ENCODE results near the gene UBASH3B. TPM values are rescaled to one million over a fixed set of nuclear protein-coding genes. Genes with fewer than 3 reads are reported as not detected.

UBASH3B gene
- total RNA-seq, 5 donors from 2014 or later (not counting 1 experiment from before 2014, with no cell fraction given), result 29.7 to 44.0 (median 36.8) TPM

- Histone ChIP-seq H3K36me3 (ENCODE audit: control insufficient read depth in 2 of 2, extremely low read depth in 1 of 2, insufficient read depth in 1 of 2, low read length in 1 of 2) (peaks cover 0 to 3% of the 10 kb centered on the region in 2 donors), H3K9me3 (no peaks in the 10 kb centered on the region), H3K4me1 (ENCODE audit: control insufficient read depth in 1 of 2, extremely low read depth in 1 of 2, insufficient read depth in 2 of 2, low read length in 2 of 2) (peaks cover 44 to 91% of the 10 kb centered on the region in 2 experiments), H3K4me3 (ENCODE audit: control insufficient read depth in 1 of 2, extremely low read depth in 1 of 2, low read length in 1 of 2) (no peak overlapping the region), H3K27ac (ENCODE audit: low read length) (no peak overlapping the region), H3K27me3 (replicated peaks in 1 of 2; ENCODE audit: control insufficient read depth in 2 of 2, extremely low read depth in 1 of 2, insufficient read depth in 2 of 2, low read length in 1 of 2) (no peaks in the 10 kb centered on the region)
- ATAC-seq (replicated peaks in 1 of 4) (no peak), DNase-seq (no peak)
- H3K9me3 Mint-ChIP-seq, result no peaks in the 10 kb centered on the region
- no peaks in the 10 kb centered on the region for H3K27me3 Mint-ChIP-seq
- peaks cover 91 to 98% (median 95%) of the 10 kb centered on the region in 3 donors for H3K4me1 Mint-ChIP-seq
- H3K36me3 Mint-ChIP-seq, result peaks cover 4% of the 10 kb centered on the region
- H3K4me3 Mint-ChIP-seq, result peak overlapping the region in 1 of 3 donors; percentile 62
- WGBS (ENCODE audit: insufficient coverage), result 100% methylated on average over 8 of the region's 13 CpGs
- H3K27ac Mint-ChIP-seq, result peak overlapping the region; percentile 95 to 97
- POLR2A ChIA-PET, result interaction anchor here in 1 of 2 donors (0.7 kb wide), 2 partner anchors 36 to 103 kb away, joined by 6 to 11 read pairs; no protein-coding TSS in a partner anchor
- CTCF ChIA-PET, result interaction anchor here (0.5 to 1.6 kb wide), 4 partner anchors 20 to 157 kb away, joined by 3 to 5 read pairs (median 4); no protein-coding TSS in a partner anchor
Observed at GRCh38 chr11:122695076-122695615, 39.6 kb downstream of the UBASH3B start.

- peaks cover 92 to 97% (median 95%) of the 10 kb centered on the region in 3 donors for H3K4me1 Mint-ChIP-seq
- no peaks in the 10 kb centered on the region for H3K9me3 ChIP-seq
- H3K27ac Mint-ChIP-seq, result peak overlapping the region; percentile 95 to 97
- CTCF ChIA-PET, result interaction anchor here (0.6 to 1.7 kb wide), 12 partner anchors 10 to 1069 kb away, joined by 3 to 7 read pairs (median 4); partner anchors contain the start of gene UBASH3B (in 1 of the 2)
- DNase-seq (peak; percentile 44 to 87 (median 69)), ATAC-seq (replicated peaks in 1 of 4) (peak; percentile 79 to 87 (median 83))
- no peaks in the 10 kb centered on the region for H3K27me3 ChIP-seq (replicated peaks in 1 of 2; ENCODE audit: control insufficient read depth in 2 of 2, extremely low read depth in 1 of 2, insufficient read depth in 2 of 2, low read length in 1 of 2)
- peaks cover 4% of the 10 kb centered on the region for H3K36me3 Mint-ChIP-seq
- peak overlapping the region; percentile 62 to 66 (median 64) for H3K4me3 Mint-ChIP-seq
- no peaks in the 10 kb centered on the region for H3K9me3 Mint-ChIP-seq
- no peaks in the 10 kb centered on the region for H3K27me3 Mint-ChIP-seq
- WGBS (ENCODE audit: insufficient coverage), result 0% methylated on average over 6 of the region's 11 CpGs
- peak overlapping the region; percentile 91 for H3K27ac ChIP-seq (ENCODE audit: low read length)
- H3K4me3 ChIP-seq (ENCODE audit: control insufficient read depth in 1 of 2, extremely low read depth in 1 of 2, low read length in 1 of 2), result peak overlapping the region in 1 of 2 donors; percentile 1
- H3K36me3 ChIP-seq (ENCODE audit: control insufficient read depth in 2 of 2, extremely low read depth in 1 of 2, insufficient read depth in 1 of 2, low read length in 1 of 2), result peaks cover 0 to 3% of the 10 kb centered on the region in 2 donors
- POLR2A ChIA-PET, result interaction anchor here (0.6 to 1.5 kb wide), 8 partner anchors 23 to 366 kb away, joined by 3 to 9 read pairs (median 4); partner anchors contain the start of gene HSPA8 (in 1 of the 2)
- peaks cover 35 to 88% of the 10 kb centered on the region in 2 experiments for H3K4me1 ChIP-seq (ENCODE audit: control insufficient read depth in 1 of 2, extremely low read depth in 1 of 2, insufficient read depth in 2 of 2, low read length in 2 of 2)
Observed at GRCh38 chr11:122696662-122697061, 41.1 kb downstream of the UBASH3B start.

GRCh38 chr11:122697636-122698167, 42.2 kb downstream of the UBASH3B start:
- peaks cover 88 to 92% (median 91%) of the 10 kb centered on the region in 3 donors for H3K4me1 Mint-ChIP-seq
- H3K4me3 Mint-ChIP-seq, result peak overlapping the region; percentile 62 to 70 (median 64)
- ATAC-seq (replicated peaks in 1 of 4), result peak; percentile 75 to 83 (median 79)
- H3K27ac Mint-ChIP-seq, result peak overlapping the region; percentile 95 to 97
- peaks cover 10% of the 10 kb centered on the region for H3K36me3 Mint-ChIP-seq
- ChIA-PET POLR2A (interaction anchor here (0.5 to 1.5 kb wide), 6 partner anchors 7 to 37 kb away, joined by 3 to 9 read pairs (median 4); no protein-coding TSS in a partner anchor), CTCF (interaction anchor here in 1 of 2 donors (1.2 to 1.7 kb wide), 3 partner anchors 29 to 59 kb away, joined by 3 to 7 read pairs (median 5); partner anchors contain the start of gene UBASH3B)
- Histone ChIP-seq H3K4me3 (ENCODE audit: control insufficient read depth in 1 of 2, extremely low read depth in 1 of 2, low read length in 1 of 2) (peak overlapping the region in 1 of 2 donors; percentile 2), H3K36me3 (ENCODE audit: control insufficient read depth in 2 of 2, extremely low read depth in 1 of 2, insufficient read depth in 1 of 2, low read length in 1 of 2) (peaks cover 0 to 3% of the 10 kb centered on the region in 2 donors), H3K9me3 (no peaks in the 10 kb centered on the region), H3K4me1 (ENCODE audit: control insufficient read depth in 1 of 2, extremely low read depth in 1 of 2, insufficient read depth in 2 of 2, low read length in 2 of 2) (peaks cover 29 to 80% of the 10 kb centered on the region in 2 experiments), H3K27ac (ENCODE audit: low read length) (peak overlapping the region; percentile 91), H3K27me3 (replicated peaks in 1 of 2; ENCODE audit: control insufficient read depth in 2 of 2, extremely low read depth in 1 of 2, insufficient read depth in 2 of 2, low read length in 1 of 2) (no peaks in the 10 kb centered on the region)
- H3K9me3 Mint-ChIP-seq, result no peaks in the 10 kb centered on the region
- H3K27me3 Mint-ChIP-seq, result no peaks in the 10 kb centered on the region
- WGBS (ENCODE audit: insufficient coverage), result no CpG with 5 or more reads among the region's 8 CpGs
- DNase-seq, result peak in 34 of 35 experiments; percentile 22 to 68 (median 44)

- no peaks in the 10 kb centered on the region for H3K9me3 ChIP-seq
- no peak overlapping the region for H3K4me3 ChIP-seq (ENCODE audit: control insufficient read depth in 1 of 2, extremely low read depth in 1 of 2, low read length in 1 of 2)
- Mint-ChIP-seq H3K4me3 (peak overlapping the region; percentile 62 to 70 (median 64)), H3K9me3 (no peaks in the 10 kb centered on the region), H3K27ac (peak overlapping the region; percentile 95 to 97), H3K27me3 (no peaks in the 10 kb centered on the region), H3K4me1 (peaks cover 82 to 88% (median 87%) of the 10 kb centered on the region in 3 donors), H3K36me3 (peaks cover 8% of the 10 kb centered on the region)
- H3K27ac ChIP-seq (ENCODE audit: low read length), result peak overlapping the region; percentile 91
- H3K27me3 ChIP-seq (replicated peaks in 1 of 2; ENCODE audit: control insufficient read depth in 2 of 2, extremely low read depth in 1 of 2, insufficient read depth in 2 of 2, low read length in 1 of 2), result no peaks in the 10 kb centered on the region
- H3K36me3 ChIP-seq (ENCODE audit: control insufficient read depth in 2 of 2, extremely low read depth in 1 of 2, insufficient read depth in 1 of 2, low read length in 1 of 2), result peaks cover 0 to 3% of the 10 kb centered on the region in 2 donors
- DNase-seq (no peak), ATAC-seq (replicated peaks in 1 of 4) (no peak)
- POLR2A ChIA-PET, result interaction anchor here in 1 of 2 donors (0.6 kb wide), 1 partner anchor 8 kb away, joined by 3 read pairs; no protein-coding TSS in a partner anchor
- WGBS (ENCODE audit: insufficient coverage), result no CpG with 5 or more reads among the region's 3 CpGs
- CTCF ChIA-PET, result no interaction called here
- H3K4me1 ChIP-seq (ENCODE audit: control insufficient read depth in 1 of 2, extremely low read depth in 1 of 2, insufficient read depth in 2 of 2, low read length in 2 of 2), result peaks cover 29 to 75% of the 10 kb centered on the region in 2 experiments
Observed at GRCh38 chr11:122698392-122698791, 42.9 kb downstream of the UBASH3B start.

- Histone ChIP-seq H3K36me3 (ENCODE audit: control insufficient read depth in 2 of 2, extremely low read depth in 1 of 2, insufficient read depth in 1 of 2, low read length in 1 of 2) (peaks cover 0 to 3% of the 10 kb centered on the region in 2 donors), H3K27me3 (replicated peaks in 1 of 2; ENCODE audit: control insufficient read depth in 2 of 2, extremely low read depth in 1 of 2, insufficient read depth in 2 of 2, low read length in 1 of 2) (no peaks in the 10 kb centered on the region), H3K27ac (ENCODE audit: low read length) (peak overlapping the region; percentile 30), H3K9me3 (no peaks in the 10 kb centered on the region), H3K4me1 (ENCODE audit: control insufficient read depth in 1 of 2, extremely low read depth in 1 of 2, insufficient read depth in 2 of 2, low read length in 2 of 2) (peaks cover 22 to 59% of the 10 kb centered on the region in 2 experiments), H3K4me3 (ENCODE audit: control insufficient read depth in 1 of 2, extremely low read depth in 1 of 2, low read length in 1 of 2) (no peak overlapping the region)
- peak overlapping the region in 1 of 3 donors; percentile 27 for H3K4me3 Mint-ChIP-seq
- DNase-seq (no peak), ATAC-seq (replicated peaks in 1 of 4) (no peak)
- WGBS (ENCODE audit: insufficient coverage), result 100% methylated on average over 2 of the region's 3 CpGs
- H3K4me1 Mint-ChIP-seq, result peaks cover 75 to 86% (median 75%) of the 10 kb centered on the region in 3 donors
- H3K27me3 Mint-ChIP-seq, result no peaks in the 10 kb centered on the region
- no peaks in the 10 kb centered on the region for H3K9me3 Mint-ChIP-seq
- POLR2A ChIA-PET, result interaction anchor here in 1 of 2 donors (0.6 to 0.7 kb wide), 2 partner anchors 12 to 23 kb away, joined by 3 to 6 read pairs; no protein-coding TSS in a partner anchor
- H3K36me3 Mint-ChIP-seq, result peaks cover 19% of the 10 kb centered on the region
- H3K27ac Mint-ChIP-seq, result peak overlapping the region; percentile 95 to 97
- CTCF ChIA-PET, result interaction anchor here in 1 of 2 donors (1.1 kb wide), 1 partner anchor 45 kb away, joined by 4 read pairs; no protein-coding TSS in a partner anchor
Observed at GRCh38 chr11:122700666-122701065, 45.1 kb downstream of the UBASH3B start.

- CTCF ChIA-PET, result no interaction called here
- no peaks in the 10 kb centered on the region for H3K9me3 Mint-ChIP-seq
- no peak for DNase-seq
- Histone ChIP-seq H3K4me3 (ENCODE audit: control insufficient read depth in 1 of 2, extremely low read depth in 1 of 2, low read length in 1 of 2) (no peak overlapping the region), H3K4me1 (ENCODE audit: control insufficient read depth in 1 of 2, extremely low read depth in 1 of 2, insufficient read depth in 2 of 2, low read length in 2 of 2) (peaks cover 22 to 54% of the 10 kb centered on the region in 2 experiments), H3K27ac (ENCODE audit: low read length) (peak overlapping the region; percentile 30), H3K36me3 (ENCODE audit: control insufficient read depth in 2 of 2, extremely low read depth in 1 of 2, insufficient read depth in 1 of 2, low read length in 1 of 2) (peaks cover 0 to 3% of the 10 kb centered on the region in 2 donors), H3K9me3 (no peaks in the 10 kb centered on the region), H3K27me3 (replicated peaks in 1 of 2; ENCODE audit: control insufficient read depth in 2 of 2, extremely low read depth in 1 of 2, insufficient read depth in 2 of 2, low read length in 1 of 2) (no peaks in the 10 kb centered on the region)
- 13% methylated on average over 3 of the region's 4 CpGs for WGBS (ENCODE audit: insufficient coverage)
- no peaks in the 10 kb centered on the region for H3K27me3 Mint-ChIP-seq
- POLR2A ChIA-PET, result no interaction called here
- ATAC-seq (replicated peaks in 1 of 4), result no peak
- H3K36me3 Mint-ChIP-seq, result peaks cover 19% of the 10 kb centered on the region
- H3K4me3 Mint-ChIP-seq, result no peak overlapping the region
- H3K4me1 Mint-ChIP-seq, result peaks cover 71 to 83% (median 72%) of the 10 kb centered on the region in 3 donors
- peak overlapping the region; percentile 95 to 97 for H3K27ac Mint-ChIP-seq
Observed at GRCh38 chr11:122701143-122701542, 45.6 kb downstream of the UBASH3B start.

All from T-cell (primary cell).